Retinal pigment epithelial cell (primary cell): ENCODE results near the gene NFKBIL1.

ENCODE experiments used
- DNase-seq: peaks from one replicate; pipeline ENCODE4 v3.0.0-alpha.2; 2010; ENCODE audit warnings: low read depth
- H3K4me3 ChIP-seq: 2 replicates; pipeline ENCODE4 v1.5.1; 2011; ENCODE audit warnings: mild to moderate bottlenecking, low read length, control low read depth, moderate library complexity
- CTCF ChIP-seq: conservative IDR thresholded peaks from 2 replicates; pipeline ENCODE4 v1.5.1; 2011; ENCODE audit warnings: low read depth, low read length, control low read depth, inconsistent platforms

NFKBIL1 gene

GRCh38 chr6:31521835-31522234 lies 25.6 kb upstream of the NFKBIL1 start:
- no peak overlapping the region for H3K4me3 ChIP-seq
- no peak for DNase-seq
- no peak for TF ChIP-seq CTCF

- TF ChIP-seq CTCF: no peak
- no peak for DNase-seq
- H3K4me3 ChIP-seq: no peak overlapping the region
These were observed 21.9 kb upstream of the NFKBIL1 start for GRCh38 chr6:31525553-31525931.

GRCh38 chr6:31525932-31526591 lies 21.3 kb upstream of the NFKBIL1 start:
- no peak overlapping the region for H3K4me3 ChIP-seq
- DNase-seq: no peak

GRCh38 chr6:31528307-31528777 lies 19.1 kb upstream of the NFKBIL1 start:
- no peak overlapping the region for H3K4me3 ChIP-seq
- TF ChIP-seq CTCF: no peak
- DNase-seq: no peak

More at GRCh38 chr6:31525932-31526591, 21.3 kb upstream of the NFKBIL1 start:
- no peak for TF ChIP-seq CTCF

- DNase-seq: no peak
- no peak within 1 kb of the TSS for H3K4me3 ChIP-seq
- no peak for TF ChIP-seq CTCF
These were observed 18.5 kb upstream of the NFKBIL1 start, which contains the start of gene MCCD1 for GRCh38 chr6:31528821-31529328. MCCD1 (plus strand) TSS chr6:31528962; CDS start chr6:31529015, 53 bp downstream.

GRCh38 chr6:31529329-31530150 lies 17.9 kb upstream of the NFKBIL1 start:
- DNase-seq: no peak
- H3K4me3 ChIP-seq: no peak overlapping the region
- TF ChIP-seq CTCF: no peak
